GM12878 (cell line): ENCODE data around the gene SKA1. TPM values are rescaled to one million over a fixed set of nuclear protein-coding genes. Genes with fewer than 3 reads are reported as not detected.
"Not testable (repeated sequence)": the region's sequence is repeated elsewhere in the genome, so short reads cannot be mapped to it uniquely, and the experiment has no call there.

Experiments used
- ATAC-seq: fragments of 200-7000 bp; cut with Tn5 transposase; 3 replicates; pipeline ENCODE4 v1.9.1; 2020; ENCODE audit warnings: mild to moderate bottlenecking, moderate library complexity
- BruUV-seq: library from RNA; stranded (reverse); fragments of 400-500 nt; replicated peaks from 2 replicates; lab custom pipeline; 2021; lab: Mats Ljungman, UMichigan
- CTCF ChIA-PET: fragments of 300-600 bp; sonication (Branson Sonifier 250); formaldehyde crosslinking; extraction: SDS; loops from one replicate; lab custom pipeline; 2021; ENCODE audit warnings: inconsistent platforms; lab: Yijun Ruan, JAX
- POLR2A ChIA-PET: fragments of 350-600 bp; formaldehyde crosslinking; extraction: SDS; loops from one replicate; lab custom pipeline; 2021; ENCODE audit warnings: inconsistent platforms; lab: Charles Lee
- RAD21 ChIA-PET: fragments of 300-600 bp; sonication (Branson Sonifier 250); formaldehyde crosslinking; loops from one replicate; lab custom pipeline; 2023; ENCODE audit warnings: antibody characterized with exemption; ENCODE audit not compliant: unreplicated experiment; lab: Charles Lee
- SMC1A ChIA-PET: fragments of 300-600 bp; sonication (Branson Sonifier 250); formaldehyde crosslinking; loops from one replicate; lab custom pipeline; 2023; ENCODE audit not compliant: unreplicated experiment, uncharacterized antibody; lab: Charles Lee
- DNase-seq: peaks from one replicate; pipeline ENCODE4 v3.0.0-alpha.2; 2011; ENCODE audit warnings: low read depth, low spot score
- FAIRE-seq: peaks from 3 replicates; lab custom pipeline; 2011; peaks lifted over from hg19 to GRCh38; lab: Jason Lieb, UNC
- H2AFZ ChIP-seq: 2 replicates; pipeline ENCODE4 v1.6.0; 2011; ENCODE audit warnings: low read depth, low read length, control low read depth; ENCODE audit not compliant: control insufficient read depth
- H3K27ac ChIP-seq: 2 replicates; pipeline ENCODE4 v1.5.1; 2011; ENCODE audit warnings: control low read depth; ENCODE audit not compliant: control insufficient read depth, insufficient read depth
- H3K27me3 ChIP-seq, 2 experiments: replicated peaks in 1 of 2; 2 replicates each; pipeline versions ENCODE4 v1.6.0 to v1.6.1; 2011; ENCODE audit warnings: low read length in 1 of 2; ENCODE audit not compliant: control insufficient read depth in 2 of 2, insufficient read depth in 2 of 2
- H3K36me3 ChIP-seq, 2 experiments: 2 replicates each; pipeline ENCODE4 v1.5.1; 2011; ENCODE audit warnings: low read length in 1 of 2; ENCODE audit not compliant: control insufficient read depth in 2 of 2, insufficient read depth in 2 of 2
- H3K4me1 ChIP-seq: 2 replicates; pipeline ENCODE4 v1.6.1; 2011; ENCODE audit warnings: mild to moderate bottlenecking, low read length, moderate library complexity, mixed read lengths; ENCODE audit not compliant: control insufficient read depth, insufficient read depth
- H3K4me2 ChIP-seq: 2 replicates; pipeline ENCODE4 v1.6.0; 2011; ENCODE audit warnings: control low read depth; ENCODE audit not compliant: control insufficient read depth, insufficient read depth
- H3K4me3 ChIP-seq: fragments of 200-600 bp; sonication (generic); 2 replicates; pipeline ENCODE4 v1.5.1; 2016
- H3K79me2 ChIP-seq: 2 replicates; pipeline ENCODE4 v1.6.0; 2011; ENCODE audit warnings: low read length; ENCODE audit not compliant: control insufficient read depth, insufficient read depth
- H3K9ac ChIP-seq: 2 replicates; pipeline ENCODE4 v1.8.0; 2011; ENCODE audit warnings: low read length, control low read depth, mixed read lengths; ENCODE audit not compliant: control insufficient read depth, insufficient read depth
- H3K9me3 ChIP-seq: replicated peaks from 3 replicates; pipeline ENCODE4 v1.5.1; 2011; ENCODE audit warnings: mild to moderate bottlenecking, low read length; ENCODE audit not compliant: control insufficient read depth, insufficient read depth
- H4K20me1 ChIP-seq: 2 replicates; pipeline ENCODE4 v1.6.0; 2011; ENCODE audit not compliant: control insufficient read depth, insufficient read depth
- HCFC1 ChIP-seq: fragments of 150-350 bp; IDR thresholded peaks from 2 replicates; pipeline ENCODE4 v1.6.1; 2014; ENCODE audit warnings: low read length
- NR2C2 ChIP-seq: IDR thresholded peaks from 2 replicates; pipeline ENCODE4 v1.6.1; 2011; ENCODE audit warnings: borderline replicate concordance, low read depth; ENCODE audit not compliant: control insufficient read depth, insufficient read length
- RCOR1 ChIP-seq: conservative IDR thresholded peaks from 2 replicates; pipeline ENCODE4 v1.6.1; 2012; ENCODE audit warnings: low read depth, low read length, improper control_type of control experiment
- SIN3A ChIP-seq: IDR thresholded peaks from 2 replicates; pipeline ENCODE4 v1.6.1; 2012; ENCODE audit warnings: low read depth, low read length, improper control_type of control experiment
- WGBS: methylation state at CpG from one replicate; pipeline ENCODE4 v1.1.6; 2016; ENCODE audit warnings: low lambda C conversion rate; ENCODE audit not compliant: insufficient replicate concordance, insufficient coverage; ENCODE audit errors: missing lambda C conversion rate; 5-methylcytosine and 5-hydroxymethylcytosine counted together
- in situ Hi-C: fragments of 300-500 bp; cut with MboI; formaldehyde crosslinking; loops from 9 replicates; pipeline ENCODE4 v1.14.3; 2018; ENCODE audit warnings: mixed read lengths
- intact Hi-C: fragments of 100-400 bp; cut with micrococcal nuclease; formaldehyde crosslinking; loops from one replicate; pipeline ENCODE4 v1.14.2; 2022; ENCODE audit not compliant: unreplicated experiment
- polyA plus RNA-seq, 11 experiments: library from polyadenylated mRNA; depleted of rRNA in 4 of 11; unstranded in 6 of 11; stranded (reverse) in 5 of 11; fragments of >200 nt; fragmentation: Nextera tagmentation in 4 of 11; fragmentation: Illumina TruSeq in 1 of 11; extraction: Ambion mirVana in 4 of 11; extraction: Trizol in 1 of 11; gene quantifications; 1 replicate in 1 of 11; 2 replicates in 10 of 11; pipeline versions ENCODE4 v1.2.1 to v1.2.3, GENCODE V29; 2011 to 2016; ENCODE audit warnings: inconsistent platforms in 2 of 11, missing spikeins in 2 of 11, low read depth in 1 of 11
- total RNA-seq, 4 experiments: library from RNA; depleted of rRNA in 3 of 4; stranded (reverse); fragments of >200 nt in 3 of 4; fragmentation: Illumina TruSeq in 1 of 4; extraction: Trizol in 1 of 4; gene quantifications; 2 replicates each; pipeline versions ENCODE4 v1.2.1 to v1.2.3, GENCODE V29; 2013 to 2021
- TF ChIP-seq, protein P1 (sequence below): fragments of 450-650 bp; IDR thresholded peaks from 2 replicates; pipeline ENCODE4 v1.6.1; 2017; ENCODE audit warnings: mild to moderate bottlenecking, moderate library complexity
- TF ChIP-seq, protein P2 (sequence below): fragments of 450-650 bp; IDR thresholded peaks from 2 replicates; pipeline ENCODE4 v1.6.1; 2014; ENCODE audit warnings: mild to moderate bottlenecking

Gene SKA1
- total and polyA plus RNA-seq, 10 of the 15 experiments (the other 5 are each of a cell fraction or from before 2014, with no cell fraction given) = 16.4 to 36.7 (median 31.1) TPM

- H3K36me3 ChIP-seq, ATAC-seq, H4K20me1 ChIP-seq, H3K27ac ChIP-seq, POLR2A ChIA-PET, H2AFZ ChIP-seq, H3K9ac ChIP-seq, in situ Hi-C loops, intact Hi-C loops, H3K4me1 ChIP-seq, H3K4me2 ChIP-seq, BruUV-seq, CTCF ChIA-PET, H3K4me3 ChIP-seq, FAIRE-seq, H3K27me3 ChIP-seq, H3K9me3 ChIP-seq, SMC1A ChIA-PET, H3K79me2 ChIP-seq, RAD21 ChIA-PET, DNase-seq: not testable (repeated sequence)
- WGBS = 29% methylated on average over 13 of the region's 13 CpGs
Observed at GRCh38 chr18:50404752-50405581, 30.1 kb downstream of the SKA1 start.

GRCh38 chr18:50405582-50406271, 30.9 kb downstream of the SKA1 start:
- DNase-seq = no peak
- SMC1A ChIA-PET = no interaction called here
- no peaks in the 10 kb centered on the region for H3K4me1 ChIP-seq
- in situ Hi-C loops (no loop called here), intact Hi-C loops (no loop called here)
- no peak for FAIRE-seq
- ATAC-seq = no peak
- H4K20me1 ChIP-seq = no peaks in the 10 kb centered on the region
- RAD21 ChIA-PET = no interaction called here
- H3K9me3 ChIP-seq = no peaks in the 10 kb centered on the region
- H3K9ac ChIP-seq = no peak overlapping the region
- H3K79me2 ChIP-seq = no peaks in the 10 kb centered on the region
- no peak overlapping the region for H3K4me3 ChIP-seq
- no peak overlapping the region for H3K27ac ChIP-seq
- H3K36me3 ChIP-seq = no peaks in the 10 kb centered on the region
- H3K4me2 ChIP-seq = no peak overlapping the region
- POLR2A ChIA-PET = no interaction called here
- CTCF ChIA-PET = no interaction called here
- H2AFZ ChIP-seq = no peak overlapping the region
- 59% methylated on average over 17 of the region's 17 CpGs for WGBS
- BruUV-seq = no TSS peak
- peaks cover 0 to 3% of the 10 kb centered on the region in 2 experiments; a peak in 1 of 4 replicates for H3K27me3 ChIP-seq
- no peak for TF ChIP-seq SIN3A
- no peak for TF ChIP-seq RCOR1
- TF ChIP-seq HCFC1 = no peak
- TF ChIP-seq, protein P1, sequence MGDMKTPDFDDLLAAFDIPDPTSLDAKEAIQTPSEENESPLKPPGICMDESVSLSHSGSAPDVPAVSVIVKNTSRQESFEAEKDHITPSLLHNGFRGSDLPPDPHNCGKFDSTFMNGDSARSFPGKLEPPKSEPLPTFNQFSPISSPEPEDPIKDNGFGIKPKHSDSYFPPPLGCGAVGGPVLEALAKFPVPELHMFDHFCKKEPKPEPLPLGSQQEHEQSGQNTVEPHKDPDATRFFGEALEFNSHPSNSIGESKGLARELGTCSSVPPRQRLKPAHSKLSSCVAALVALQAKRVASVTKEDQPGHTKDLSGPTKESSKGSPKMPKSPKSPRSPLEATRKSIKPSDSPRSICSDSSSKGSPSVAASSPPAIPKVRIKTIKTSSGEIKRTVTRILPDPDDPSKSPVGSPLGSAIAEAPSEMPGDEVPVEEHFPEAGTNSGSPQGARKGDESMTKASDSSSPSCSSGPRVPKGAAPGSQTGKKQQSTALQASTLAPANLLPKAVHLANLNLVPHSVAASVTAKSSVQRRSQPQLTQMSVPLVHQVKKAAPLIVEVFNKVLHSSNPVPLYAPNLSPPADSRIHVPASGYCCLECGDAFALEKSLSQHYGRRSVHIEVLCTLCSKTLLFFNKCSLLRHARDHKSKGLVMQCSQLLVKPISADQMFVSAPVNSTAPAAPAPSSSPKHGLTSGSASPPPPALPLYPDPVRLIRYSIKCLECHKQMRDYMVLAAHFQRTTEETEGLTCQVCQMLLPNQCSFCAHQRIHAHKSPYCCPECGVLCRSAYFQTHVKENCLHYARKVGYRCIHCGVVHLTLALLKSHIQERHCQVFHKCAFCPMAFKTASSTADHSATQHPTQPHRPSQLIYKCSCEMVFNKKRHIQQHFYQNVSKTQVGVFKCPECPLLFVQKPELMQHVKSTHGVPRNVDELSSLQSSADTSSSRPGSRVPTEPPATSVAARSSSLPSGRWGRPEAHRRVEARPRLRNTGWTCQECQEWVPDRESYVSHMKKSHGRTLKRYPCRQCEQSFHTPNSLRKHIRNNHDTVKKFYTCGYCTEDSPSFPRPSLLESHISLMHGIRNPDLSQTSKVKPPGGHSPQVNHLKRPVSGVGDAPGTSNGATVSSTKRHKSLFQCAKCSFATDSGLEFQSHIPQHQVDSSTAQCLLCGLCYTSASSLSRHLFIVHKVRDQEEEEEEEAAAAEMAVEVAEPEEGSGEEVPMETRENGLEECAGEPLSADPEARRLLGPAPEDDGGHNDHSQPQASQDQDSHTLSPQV = no peak
- TF ChIP-seq NR2C2 = no peak
- TF ChIP-seq, protein P2, sequence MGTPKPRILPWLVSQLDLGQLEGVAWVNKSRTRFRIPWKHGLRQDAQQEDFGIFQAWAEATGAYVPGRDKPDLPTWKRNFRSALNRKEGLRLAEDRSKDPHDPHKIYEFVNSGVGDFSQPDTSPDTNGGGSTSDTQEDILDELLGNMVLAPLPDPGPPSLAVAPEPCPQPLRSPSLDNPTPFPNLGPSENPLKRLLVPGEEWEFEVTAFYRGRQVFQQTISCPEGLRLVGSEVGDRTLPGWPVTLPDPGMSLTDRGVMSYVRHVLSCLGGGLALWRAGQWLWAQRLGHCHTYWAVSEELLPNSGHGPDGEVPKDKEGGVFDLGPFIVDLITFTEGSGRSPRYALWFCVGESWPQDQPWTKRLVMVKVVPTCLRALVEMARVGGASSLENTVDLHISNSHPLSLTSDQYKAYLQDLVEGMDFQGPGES = no peak
